Measurements from ENCODE around the gene GRIA1.

Gene GRIA1

DNA sequence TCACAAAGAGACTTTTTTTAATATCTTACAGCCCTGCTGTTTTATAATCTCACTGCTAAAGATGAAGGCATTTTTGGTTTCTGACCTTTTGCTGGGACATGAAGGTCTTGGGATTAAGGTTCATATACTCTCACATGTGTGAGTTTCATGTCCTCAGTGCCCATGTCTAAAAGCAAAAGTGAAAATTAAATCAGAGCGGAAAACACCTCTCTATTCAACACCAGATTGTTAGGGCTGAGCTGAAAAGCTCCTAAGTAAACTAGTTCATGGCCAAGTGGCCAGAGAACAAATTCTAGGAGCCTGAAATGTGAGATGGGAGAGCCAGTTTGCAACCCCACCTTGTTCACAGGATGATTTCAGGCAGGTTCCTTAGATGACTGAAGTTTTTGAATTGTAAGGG, 110.9 kb downstream of the GRIA1 start:
- H3K27me3 ChIP-seq (ENCODE audit: insufficient read depth, poor library complexity, severe bottlenecking) = no peaks in the 10 kb centered on the region
- no peak for ATAC-seq (ENCODE audit: low read depth)
- no peaks in the 10 kb centered on the region for H3K36me3 ChIP-seq (ENCODE audit: low read depth)
- no peaks in the 10 kb centered on the region for H3K9me3 ChIP-seq (ENCODE audit: severe bottlenecking)
- no peak overlapping the region for H3K27ac ChIP-seq (ENCODE audit: poor library complexity, severe bottlenecking)
- H3K4me3 ChIP-seq (ENCODE audit: severe bottlenecking) = no peak overlapping the region
- no peaks in the 10 kb centered on the region for H3K4me1 ChIP-seq (ENCODE audit: insufficient read depth, poor library complexity, severe bottlenecking)
- TF ChIP-seq, protein P1, sequence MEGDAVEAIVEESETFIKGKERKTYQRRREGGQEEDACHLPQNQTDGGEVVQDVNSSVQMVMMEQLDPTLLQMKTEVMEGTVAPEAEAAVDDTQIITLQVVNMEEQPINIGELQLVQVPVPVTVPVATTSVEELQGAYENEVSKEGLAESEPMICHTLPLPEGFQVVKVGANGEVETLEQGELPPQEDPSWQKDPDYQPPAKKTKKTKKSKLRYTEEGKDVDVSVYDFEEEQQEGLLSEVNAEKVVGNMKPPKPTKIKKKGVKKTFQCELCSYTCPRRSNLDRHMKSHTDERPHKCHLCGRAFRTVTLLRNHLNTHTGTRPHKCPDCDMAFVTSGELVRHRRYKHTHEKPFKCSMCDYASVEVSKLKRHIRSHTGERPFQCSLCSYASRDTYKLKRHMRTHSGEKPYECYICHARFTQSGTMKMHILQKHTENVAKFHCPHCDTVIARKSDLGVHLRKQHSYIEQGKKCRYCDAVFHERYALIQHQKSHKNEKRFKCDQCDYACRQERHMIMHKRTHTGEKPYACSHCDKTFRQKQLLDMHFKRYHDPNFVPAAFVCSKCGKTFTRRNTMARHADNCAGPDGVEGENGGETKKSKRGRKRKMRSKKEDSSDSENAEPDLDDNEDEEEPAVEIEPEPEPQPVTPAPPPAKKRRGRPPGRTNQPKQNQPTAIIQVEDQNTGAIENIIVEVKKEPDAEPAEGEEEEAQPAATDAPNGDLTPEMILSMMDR (IDR thresholded peaks at IDR 0.05; ENCODE audit: poor library complexity, severe bottlenecking) = no peak
- no peak for DNase-seq (ENCODE audit: low spot score)

- H3K27ac ChIP-seq (ENCODE audit: poor library complexity, severe bottlenecking) = no peak overlapping the region
- H3K4me1 ChIP-seq (ENCODE audit: insufficient read depth, poor library complexity, severe bottlenecking) = no peaks in the 10 kb centered on the region
- ATAC-seq (ENCODE audit: low read depth) (no peak), DNase-seq (ENCODE audit: low spot score) (no peak)
- H3K9me3 ChIP-seq (ENCODE audit: severe bottlenecking) = no peaks in the 10 kb centered on the region
- H3K36me3 ChIP-seq (ENCODE audit: low read depth) = no peaks in the 10 kb centered on the region
- no peak overlapping the region for H3K4me3 ChIP-seq (ENCODE audit: severe bottlenecking)
- TF ChIP-seq, protein P1 (IDR thresholded peaks at IDR 0.05; ENCODE audit: poor library complexity, severe bottlenecking) = no peak
- no peaks in the 10 kb centered on the region for H3K27me3 ChIP-seq (ENCODE audit: insufficient read depth, poor library complexity, severe bottlenecking)
Observed at GRCh38 chr5:153605386-153605785, 114.9 kb downstream of the GRIA1 start.

DNA sequence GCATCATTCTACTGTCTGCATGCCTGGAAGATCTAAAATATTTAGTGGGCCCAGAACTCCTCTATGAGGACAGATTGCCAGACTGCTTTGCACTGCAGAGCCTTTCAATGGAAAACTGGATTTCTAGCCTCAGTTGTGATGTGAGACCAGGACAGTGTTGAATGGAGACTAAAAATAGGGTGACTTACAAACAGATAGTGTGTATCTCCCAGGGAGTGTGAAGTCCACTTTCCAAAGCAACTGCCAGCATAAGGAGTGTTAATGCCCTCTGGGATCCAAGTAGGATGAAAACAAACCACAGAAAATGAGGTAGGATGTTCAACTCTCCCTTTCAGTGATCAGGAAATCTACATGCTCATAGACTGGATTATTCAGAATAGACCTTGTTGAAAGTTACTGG, 119.5 kb downstream of the GRIA1 start:
- TF ChIP-seq, protein P1 (IDR thresholded peaks at IDR 0.05; ENCODE audit: poor library complexity, severe bottlenecking) = no peak
- Histone ChIP-seq H3K4me3 (ENCODE audit: severe bottlenecking) (no peak overlapping the region), H3K4me1 (ENCODE audit: insufficient read depth, poor library complexity, severe bottlenecking) (peaks cover 7% of the 10 kb centered on the region), H3K27ac (ENCODE audit: poor library complexity, severe bottlenecking) (no peak overlapping the region), H3K36me3 (ENCODE audit: low read depth) (no peaks in the 10 kb centered on the region), H3K9me3 (ENCODE audit: severe bottlenecking) (no peaks in the 10 kb centered on the region), H3K27me3 (ENCODE audit: insufficient read depth, poor library complexity, severe bottlenecking) (no peaks in the 10 kb centered on the region)
- ATAC-seq (ENCODE audit: low read depth) = no peak
- no peak for DNase-seq (ENCODE audit: low spot score)

DNA sequence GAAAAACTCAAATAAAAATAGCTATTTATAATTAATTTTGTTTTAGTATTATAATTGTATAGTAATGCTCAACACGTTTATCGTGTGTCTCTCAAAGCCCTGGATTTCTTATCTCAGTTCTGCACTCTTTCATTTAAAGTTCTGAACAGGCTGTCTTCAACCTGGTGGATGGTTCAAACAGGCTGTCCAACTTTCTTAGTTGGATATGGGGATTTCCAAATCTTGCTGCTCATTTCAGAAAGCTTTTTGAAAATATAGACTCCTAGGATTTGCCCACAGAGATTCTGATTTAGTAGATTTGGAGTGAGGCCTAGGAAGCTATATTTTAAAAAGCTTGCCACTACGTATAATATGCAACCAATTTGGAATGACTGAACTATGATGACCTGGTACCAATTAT, 120.3 kb downstream of the GRIA1 start:
- Histone ChIP-seq H3K27ac (ENCODE audit: poor library complexity, severe bottlenecking) (no peak overlapping the region), H3K4me3 (ENCODE audit: severe bottlenecking) (no peak overlapping the region), H3K4me1 (ENCODE audit: insufficient read depth, poor library complexity, severe bottlenecking) (peaks cover 7% of the 10 kb centered on the region), H3K36me3 (ENCODE audit: low read depth) (no peaks in the 10 kb centered on the region), H3K27me3 (ENCODE audit: insufficient read depth, poor library complexity, severe bottlenecking) (no peaks in the 10 kb centered on the region), H3K9me3 (ENCODE audit: severe bottlenecking) (no peaks in the 10 kb centered on the region)
- TF ChIP-seq, protein P1 (IDR thresholded peaks at IDR 0.05; ENCODE audit: poor library complexity, severe bottlenecking) = no peak
- DNase-seq (ENCODE audit: low spot score) = no peak
- ATAC-seq (ENCODE audit: low read depth) = no peak

DNA sequence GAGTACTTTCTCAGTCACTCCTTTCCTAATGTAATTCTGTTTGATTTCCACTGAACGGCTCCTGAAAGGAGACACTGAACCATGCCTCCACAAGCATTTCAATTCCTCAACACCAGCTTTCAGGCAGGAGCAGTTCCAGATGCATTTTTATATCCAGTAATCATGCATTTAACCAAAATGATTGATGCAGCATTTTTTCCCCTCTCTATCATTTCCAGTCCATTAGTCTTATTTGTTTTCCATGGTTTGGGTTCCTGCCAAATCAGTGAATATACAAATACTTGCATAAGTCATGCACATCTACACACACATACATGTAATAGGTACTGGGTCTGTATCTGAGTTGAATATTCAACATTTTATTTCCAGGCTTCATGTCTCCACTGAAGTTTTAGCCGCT, 122.7 kb downstream of the GRIA1 start:
- Histone ChIP-seq H3K4me1 (ENCODE audit: insufficient read depth, poor library complexity, severe bottlenecking) (peaks cover 7% of the 10 kb centered on the region), H3K27me3 (ENCODE audit: insufficient read depth, poor library complexity, severe bottlenecking) (no peaks in the 10 kb centered on the region), H3K36me3 (ENCODE audit: low read depth) (no peaks in the 10 kb centered on the region), H3K9me3 (ENCODE audit: severe bottlenecking) (no peaks in the 10 kb centered on the region), H3K4me3 (ENCODE audit: severe bottlenecking) (no peak overlapping the region), H3K27ac (ENCODE audit: poor library complexity, severe bottlenecking) (peak overlapping the region; percentile 12)
- no peak for DNase-seq (ENCODE audit: low spot score)
- peak; percentile 86 for ATAC-seq (ENCODE audit: low read depth)
- TF ChIP-seq, protein P1 (IDR thresholded peaks at IDR 0.05; ENCODE audit: poor library complexity, severe bottlenecking) = no peak
